Stomach (tissue), 9 donors: ENCODE measurements around the gene LGALS3BP. TPM values are rescaled to one million over a fixed set of nuclear protein-coding genes. Genes with fewer than 3 reads are reported as not detected.
A peak's percentile ranks its signal among the peaks of the same experiment; 100 is the strongest.
"Not testable (repeated sequence)": the region's sequence is repeated elsewhere in the genome, so short reads cannot be mapped to it uniquely, and the experiment has no call there.

Experiments used
- DNase-seq, 2 donors: peaks; one replicate each; pipeline versions ENCODE4 v3.0.0 to v3.0.0-alpha.2; 2013 to 2019
- H3K27ac ChIP-seq, 5 donors: fragments of 200-600 bp in 4 of 5; sonication (generic) in 4 of 5; one replicate each; pipeline ENCODE4 v1.5.1; 2013 to 2019; ENCODE audit warnings: mild to moderate bottlenecking in 1 of 5, moderate library complexity in 1 of 5
- H3K27me3 ChIP-seq, 3 donors: fragments of 200-600 bp; sonication (generic); one replicate each; pipeline ENCODE4 v1.5.1; 2017 to 2019; ENCODE audit warnings: mixed run types in 1 of 3
- H3K36me3 ChIP-seq, 4 donors: fragments of 200-600 bp; sonication (generic); 1 replicate in 3 of 4; 2 replicates in 1 of 4; pipeline ENCODE4 v1.5.1; 2016 to 2019
- H3K4me1 ChIP-seq, 4 donors: fragments of 200-600 bp; sonication (generic); one replicate each; pipeline ENCODE4 v1.5.1; 2016 to 2019
- H3K4me3 ChIP-seq, 4 donors: fragments of 200-600 bp; sonication (generic) in 3 of 4; one replicate each; pipeline ENCODE4 v1.5.1; 2016 to 2019; ENCODE audit warnings: mild to moderate bottlenecking in 1 of 4
- H3K9me3 ChIP-seq, 4 donors: fragments of 200-600 bp; sonication (generic); one replicate each; pipeline ENCODE4 v1.5.1; 2016 to 2019
- EP300 ChIP-seq: sonication (generic); formaldehyde crosslinking; IDR thresholded peaks from one replicate; pipeline ENCODE4 v1.6.1; 2017; ENCODE audit warnings: antibody characterized with exemption
- POLR2A ChIP-seq, 4 donors: fragments of 450-650 bp; IDR thresholded peaks; one replicate each; pipeline ENCODE4 v1.6.1; 2016; ENCODE audit warnings: antibody characterized with exemption in 4 of 4, control low read depth in 2 of 4, mild to moderate bottlenecking in 1 of 4, moderate library complexity in 1 of 4
- POLR2AphosphoS5 ChIP-seq, 3 donors: sonication (generic); formaldehyde crosslinking; IDR thresholded peaks; one replicate each; pipeline ENCODE4 v1.6.1; 2016; ENCODE audit warnings: antibody characterized with exemption in 3 of 3
- WGBS, 5 donors: extraction: QIAGEN DNeasy Blood & Tissue Kit in 3 of 5; methylation state at CpG; one replicate each; pipeline versions ENCODE4 v1.1.5 to v1.1.7; 2013 to 2018; 5-methylcytosine and 5-hydroxymethylcytosine counted together
- intact Hi-C: fragments of 100-400 bp; cut with DNase I; formaldehyde crosslinking; loops from one replicate; pipeline ENCODE4 v1.15.1; 2023; ENCODE audit warnings: low total_unique reads
- polyA plus RNA-seq, 3 donors: library from polyadenylated mRNA; stranded (reverse); fragments of 200-250 nt; gene quantifications; one replicate each; pipeline ENCODE4 v1.2.3, GENCODE V29; 2013
- total RNA-seq, 5 donors: library from RNA; depleted of rRNA; stranded (reverse); fragments of >200 nt; gene quantifications; one replicate each; pipeline versions ENCODE4 v1.1.0 to v1.2.3, GENCODE V29; 2014 to 2016
- TF ChIP-seq, protein P1 (sequence below), 7 experiments: fragments of 450-650 bp in 4 of 7; fragments of 200-600 bp in 3 of 7; sonication (generic) in 3 of 7; IDR thresholded peaks; one replicate each; pipeline ENCODE4 v1.5.1; 2016 to 2019; ENCODE audit warnings: antibody characterized with exemption in 7 of 7, control low read depth in 2 of 7, mild to moderate bottlenecking in 1 of 7
- donor health status: healthy with polysubstance abuse.
- donor health status: Bipolar disorder and iron deficiency.
- donor health status: healthy.

Gene LGALS3BP
- total and polyA plus RNA-seq, 8 donors, result 63.4 to 625 (median 192) TPM

DNA sequence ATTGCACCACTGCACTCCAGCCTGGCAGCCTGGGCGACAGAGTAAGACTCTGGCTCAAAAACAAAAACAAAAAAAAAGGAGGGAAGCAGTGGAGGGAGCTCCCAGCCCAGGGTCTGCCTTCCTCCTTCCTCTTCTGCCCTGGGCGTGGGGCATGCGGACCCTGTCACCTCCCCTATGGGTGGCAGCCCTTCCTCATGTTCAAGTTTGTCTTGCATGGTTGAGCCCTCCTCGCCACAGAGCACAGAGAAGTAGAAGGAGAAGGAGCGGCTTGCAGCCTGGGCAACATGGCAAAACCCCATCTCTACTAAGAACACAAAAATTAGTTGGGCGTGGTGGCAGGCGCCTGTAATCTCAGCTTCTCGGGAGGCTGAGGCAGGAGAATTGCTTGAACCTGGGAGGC lies 33.1 kb downstream of the LGALS3BP start:
- Histone ChIP-seq H3K9me3 (peaks cover 0 to 18% (median 14%) of the 10 kb centered on the region in 4 donors), H3K36me3 (no peaks in the 10 kb centered on the region), H3K4me3 (no peak overlapping the region), H3K4me1 (peaks cover 0 to 20% (median 13%) of the 10 kb centered on the region in 4 donors), H3K27me3 (no peaks in the 10 kb centered on the region), H3K27ac (peak overlapping the region in 4 of 5 donors; percentile 68 to 87 (median 77))
- TF ChIP-seq POLR2AphosphoS5 (IDR thresholded peaks at IDR 0.05) (no peak), EP300 (no peak), POLR2A (IDR thresholded peaks at IDR 0.05) (no peak)
- TF ChIP-seq, protein P1, sequence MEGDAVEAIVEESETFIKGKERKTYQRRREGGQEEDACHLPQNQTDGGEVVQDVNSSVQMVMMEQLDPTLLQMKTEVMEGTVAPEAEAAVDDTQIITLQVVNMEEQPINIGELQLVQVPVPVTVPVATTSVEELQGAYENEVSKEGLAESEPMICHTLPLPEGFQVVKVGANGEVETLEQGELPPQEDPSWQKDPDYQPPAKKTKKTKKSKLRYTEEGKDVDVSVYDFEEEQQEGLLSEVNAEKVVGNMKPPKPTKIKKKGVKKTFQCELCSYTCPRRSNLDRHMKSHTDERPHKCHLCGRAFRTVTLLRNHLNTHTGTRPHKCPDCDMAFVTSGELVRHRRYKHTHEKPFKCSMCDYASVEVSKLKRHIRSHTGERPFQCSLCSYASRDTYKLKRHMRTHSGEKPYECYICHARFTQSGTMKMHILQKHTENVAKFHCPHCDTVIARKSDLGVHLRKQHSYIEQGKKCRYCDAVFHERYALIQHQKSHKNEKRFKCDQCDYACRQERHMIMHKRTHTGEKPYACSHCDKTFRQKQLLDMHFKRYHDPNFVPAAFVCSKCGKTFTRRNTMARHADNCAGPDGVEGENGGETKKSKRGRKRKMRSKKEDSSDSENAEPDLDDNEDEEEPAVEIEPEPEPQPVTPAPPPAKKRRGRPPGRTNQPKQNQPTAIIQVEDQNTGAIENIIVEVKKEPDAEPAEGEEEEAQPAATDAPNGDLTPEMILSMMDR (IDR thresholded peaks at IDR 0.05), result no peak
- no peak for DNase-seq
- intact Hi-C loops, result no loop called here
- 68 to 74% (median 73%) methylated on average over 8 of the region's 8 CpGs for WGBS, 5 donors

- Histone ChIP-seq H3K4me1 (peaks cover 0 to 19% (median 10%) of the 10 kb centered on the region in 4 donors), H3K27me3 (no peaks in the 10 kb centered on the region), H3K4me3 (no peak overlapping the region), H3K36me3 (no peaks in the 10 kb centered on the region), H3K27ac (peak overlapping the region in 1 of 5 donors; percentile 81), H3K9me3 (peaks cover 0 to 13% (median 11%) of the 10 kb centered on the region in 4 donors)
- no peak for DNase-seq
- TF ChIP-seq, protein P1 (IDR thresholded peaks at IDR 0.05), result no peak
- TF ChIP-seq EP300 (no peak), POLR2AphosphoS5 (IDR thresholded peaks at IDR 0.05) (no peak), POLR2A (IDR thresholded peaks at IDR 0.05) (no peak)
- 84 to 92% (median 87%) methylated on average over 7 of the region's 7 CpGs for WGBS, 5 donors
- intact Hi-C loops, result no loop called here
These were observed 33.6 kb downstream of the LGALS3BP start for GRCh38 chr17:78946131-78946530.

- intact Hi-C loops, H3K36me3 ChIP-seq, H3K27me3 ChIP-seq, DNase-seq, H3K27ac ChIP-seq, H3K4me3 ChIP-seq, H3K9me3 ChIP-seq: not testable (repeated sequence)
- peaks cover 0 to 19% (median 10%) of the 10 kb centered on the region in 4 donors for H3K4me1 ChIP-seq
- WGBS, 5 donors, result 93 to 97% (median 94%) methylated on average over 12 of the region's 12 CpGs
These were observed 34.3 kb downstream of the LGALS3BP start for GRCh38 chr17:78945455-78945854.

DNA sequence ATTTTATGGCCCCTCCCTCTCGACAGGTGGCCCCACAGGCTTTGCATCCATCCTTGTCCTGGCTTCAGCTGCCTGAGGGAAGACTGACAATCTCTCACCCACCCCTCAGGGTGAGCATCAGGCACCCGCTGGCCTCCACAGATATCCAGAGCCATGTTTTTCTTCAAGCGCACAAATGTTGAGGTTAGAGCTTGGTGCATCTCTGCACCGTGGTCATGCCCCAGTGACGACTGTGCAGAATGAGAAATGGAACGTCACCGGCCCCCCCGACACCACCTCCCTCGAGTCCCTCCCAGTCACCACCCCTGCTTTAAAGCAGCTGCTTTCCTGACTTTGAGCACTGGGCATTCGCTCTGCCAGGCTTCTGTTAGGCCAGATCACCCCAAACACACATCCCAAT lies 34.8 kb downstream of the LGALS3BP start:
- H3K27me3 ChIP-seq, result no peaks in the 10 kb centered on the region
- DNase-seq, result no peak
- WGBS, 5 donors, result 79 to 82% (median 81%) methylated on average over 10 of the region's 10 CpGs
- TF ChIP-seq POLR2A (IDR thresholded peaks at IDR 0.05) (no peak), EP300 (no peak), POLR2AphosphoS5 (IDR thresholded peaks at IDR 0.05) (no peak)
- TF ChIP-seq, protein P1 (IDR thresholded peaks at IDR 0.05), result no peak
- H3K27ac ChIP-seq, result no peak overlapping the region
- peaks cover 0 to 3% (median under 1%) of the 10 kb centered on the region in 4 donors for H3K9me3 ChIP-seq
- H3K4me3 ChIP-seq, result no peak overlapping the region
- peaks cover 0 to 19% (median 10%) of the 10 kb centered on the region in 4 donors for H3K4me1 ChIP-seq
- intact Hi-C loops, result no loop called here
- no peaks in the 10 kb centered on the region for H3K36me3 ChIP-seq

DNA sequence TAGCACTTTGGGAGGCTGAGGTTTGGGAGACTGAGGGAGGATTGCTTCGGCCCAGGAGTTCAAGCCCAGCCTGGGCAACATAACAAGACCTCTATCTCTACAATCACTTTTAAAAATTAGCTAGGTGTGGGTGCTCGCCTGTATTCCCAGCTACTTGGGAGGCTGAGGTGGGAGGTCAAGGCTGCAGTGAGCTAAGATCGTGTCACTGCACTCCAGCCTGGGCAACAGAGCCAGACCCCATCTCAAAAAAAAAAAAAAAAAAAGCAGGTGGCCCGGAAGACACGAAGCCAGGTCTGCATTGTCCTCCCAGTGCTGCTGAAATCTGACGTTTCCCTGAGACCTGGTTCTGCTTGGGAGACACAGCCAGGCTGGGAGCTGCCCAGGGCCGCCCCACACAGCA lies 35.7 kb downstream of the LGALS3BP start:
- intact Hi-C loops, result no loop called here
- WGBS, 5 donors, result 83 to 94% (median 90%) methylated on average over 7 of the region's 7 CpGs
- no peaks in the 10 kb centered on the region for H3K36me3 ChIP-seq
- H3K27ac ChIP-seq, result no peak overlapping the region
- no peaks in the 10 kb centered on the region for H3K9me3 ChIP-seq
- TF ChIP-seq EP300, result no peak
- TF ChIP-seq, protein P1 (IDR thresholded peaks at IDR 0.05), result no peak
- TF ChIP-seq POLR2A (IDR thresholded peaks at IDR 0.05), result no peak
- no peak for TF ChIP-seq POLR2AphosphoS5 (IDR thresholded peaks at IDR 0.05)
- no peak for DNase-seq
- H3K4me1 ChIP-seq, result peaks cover 0 to 19% (median 10%) of the 10 kb centered on the region in 4 donors
- no peaks in the 10 kb centered on the region for H3K27me3 ChIP-seq
- no peak overlapping the region for H3K4me3 ChIP-seq
